Type B pancreatic cell (in vitro differentiated cells): ENCODE results near the gene AKR1B15. TPM values are rescaled to one million over a fixed set of nuclear protein-coding genes. Genes with fewer than 3 reads are reported as not detected.

Experiments
- DNase-seq: peaks from one replicate; pipeline ENCODE4 v3.0.0; 2021; ENCODE audit warnings: mixed read lengths; ENCODE audit not compliant: unreplicated experiment; ENCODE audit errors: extremely low spot score
- H3K27ac Mint-ChIP-seq: 2 replicates; pipeline ENCODE4 v1.8.0; 2021; ENCODE audit warnings: mild to moderate bottlenecking, mixed read lengths
- H3K27me3 Mint-ChIP-seq: 2 replicates; pipeline ENCODE4 v1.8.0; 2021; ENCODE audit warnings: mixed read lengths
- H3K36me3 Mint-ChIP-seq: 2 replicates; pipeline ENCODE4 v1.8.0; 2021; ENCODE audit warnings: mixed read lengths
- H3K4me1 Mint-ChIP-seq: one replicate; pipeline ENCODE4 v1.8.0; 2021; ENCODE audit warnings: mixed read lengths; ENCODE audit not compliant: unreplicated experiment
- H3K4me3 Mint-ChIP-seq: 2 replicates; pipeline ENCODE4 v1.8.0; 2021; ENCODE audit warnings: mild to moderate bottlenecking, mixed read lengths
- H3K9me3 Mint-ChIP-seq: 2 replicates; pipeline ENCODE4 v1.8.0; 2021; ENCODE audit warnings: mixed read lengths
- CTCF ChIP-seq: fragments of 200-600 bp; sonication (generic); conservative IDR thresholded peaks from 2 replicates; pipeline ENCODE4 v1.5.0; 2021; ENCODE audit warnings: antibody characterized with exemption, mild to moderate bottlenecking
- total RNA-seq: library from RNA; stranded (reverse); gene quantifications from 2 replicates; pipeline ENCODE4 v1.2.1, GENCODE V29; 2021; ENCODE audit warnings: low replicate concordance

Gene AKR1B15
- total RNA-seq, 1 donor from 2014 or later: 0.63 TPM

GRCh38 chr7:134612197-134612596, 63.3 kb downstream of the AKR1B15 start:
- Mint-ChIP-seq H3K4me1 (no peaks in the 10 kb centered on the region), H3K27me3 (peaks cover 25% of the 10 kb centered on the region), H3K36me3 (no peaks in the 10 kb centered on the region), H3K4me3 (no peak overlapping the region), H3K9me3 (no peaks in the 10 kb centered on the region), H3K27ac (no peak overlapping the region)
- no peak for DNase-seq
- no peak for TF ChIP-seq CTCF

- no peak for DNase-seq
- peaks cover 18% of the 10 kb centered on the region for H3K27me3 Mint-ChIP-seq
- H3K4me3 Mint-ChIP-seq: no peak overlapping the region
- TF ChIP-seq CTCF: no peak
- H3K27ac Mint-ChIP-seq: no peak overlapping the region
- no peaks in the 10 kb centered on the region for H3K36me3 Mint-ChIP-seq
- H3K9me3 Mint-ChIP-seq: no peaks in the 10 kb centered on the region
- no peaks in the 10 kb centered on the region for H3K4me1 Mint-ChIP-seq
Observed at GRCh38 chr7:134613623-134614347, 64.9 kb downstream of the AKR1B15 start.

DNA sequence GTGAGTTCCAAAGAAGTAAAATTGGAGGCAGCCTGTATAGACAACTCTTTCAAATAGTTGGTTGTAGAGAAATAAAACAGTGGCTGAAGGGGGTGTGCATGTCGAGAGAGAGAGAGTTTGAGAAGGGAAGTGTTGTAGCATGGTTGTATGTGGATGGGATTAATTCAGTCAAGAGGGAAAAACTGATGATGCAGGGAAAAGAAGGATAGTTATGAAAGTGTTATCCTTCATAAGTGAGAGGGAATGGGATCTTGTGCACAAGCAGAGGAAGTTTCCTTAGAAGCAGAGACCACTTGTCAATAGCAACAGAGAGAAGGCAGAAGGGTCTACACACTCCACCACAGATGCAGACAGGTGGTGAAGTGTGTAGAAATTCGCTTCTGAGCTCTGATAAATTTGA, 67.7 kb downstream of the AKR1B15 start:
- no peak for DNase-seq
- H3K4me3 Mint-ChIP-seq: no peak overlapping the region
- no peak overlapping the region for H3K27ac Mint-ChIP-seq
- H3K36me3 Mint-ChIP-seq: no peaks in the 10 kb centered on the region
- peaks cover 28% of the 10 kb centered on the region for H3K27me3 Mint-ChIP-seq
- no peaks in the 10 kb centered on the region for H3K4me1 Mint-ChIP-seq
- H3K9me3 Mint-ChIP-seq: no peaks in the 10 kb centered on the region
- no peak for TF ChIP-seq CTCF

- H3K4me3 Mint-ChIP-seq: no peak overlapping the region
Observed at GRCh38 chr7:134618756-134619530, 70.0 kb downstream of the AKR1B15 start.

DNA sequence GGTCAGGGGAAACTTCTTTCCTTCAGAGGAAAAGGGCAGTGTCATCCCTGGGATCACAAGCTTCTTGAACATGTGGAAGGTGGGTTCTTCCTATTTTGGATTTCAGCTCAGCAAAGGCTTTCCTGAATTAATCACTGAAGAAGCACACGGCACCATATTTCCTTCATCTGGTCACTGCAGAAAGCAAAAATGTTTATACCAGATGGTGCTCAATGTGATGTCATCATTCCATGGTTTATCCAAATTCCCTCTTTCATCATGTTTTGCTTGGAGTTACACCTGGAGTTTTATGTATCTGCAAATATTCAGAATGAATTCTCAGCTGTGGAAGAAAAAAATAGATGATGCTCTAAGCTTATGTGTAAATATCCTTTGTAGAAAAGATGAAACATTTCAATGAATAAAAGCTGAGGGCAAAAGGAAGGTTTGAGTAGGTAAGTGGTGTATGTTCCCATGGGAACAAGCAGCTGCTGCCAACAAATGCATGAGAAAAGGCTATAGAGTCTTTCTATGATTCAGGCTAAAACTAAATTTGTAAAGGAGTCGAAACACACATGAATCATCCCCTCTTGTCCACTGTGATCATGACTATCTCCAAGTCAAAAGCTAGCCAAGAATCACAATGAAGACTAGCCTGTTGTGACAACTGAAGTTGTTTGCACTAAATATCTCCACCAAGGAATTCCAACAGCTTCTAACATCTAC, 70.9 kb downstream of the AKR1B15 start:
- no peaks in the 10 kb centered on the region for H3K4me1 Mint-ChIP-seq
- no peaks in the 10 kb centered on the region for H3K9me3 Mint-ChIP-seq
- H3K4me3 Mint-ChIP-seq: no peak overlapping the region
- TF ChIP-seq CTCF: no peak
- DNase-seq: no peak
- peaks cover 35% of the 10 kb centered on the region for H3K27me3 Mint-ChIP-seq
- no peak overlapping the region for H3K27ac Mint-ChIP-seq
- no peaks in the 10 kb centered on the region for H3K36me3 Mint-ChIP-seq

More at GRCh38 chr7:134618756-134619530, 70.0 kb downstream of the AKR1B15 start:
- Mint-ChIP-seq H3K4me1 (no peaks in the 10 kb centered on the region), H3K9me3 (no peaks in the 10 kb centered on the region), H3K36me3 (no peaks in the 10 kb centered on the region), H3K27ac (no peak overlapping the region), H3K27me3 (peaks cover 36% of the 10 kb centered on the region)
- TF ChIP-seq CTCF: no peak
- DNase-seq: no peak
